ENCODE results near the gene ENPP3. TPM values are rescaled to one million over a fixed set of nuclear protein-coding genes. Genes with fewer than 3 reads are reported as not detected.

Gene ENPP3
- total RNA-seq, 1 donor from 2014 or later, result 2.0 TPM

- Histone ChIP-seq H3K4me1 (no peaks in the 10 kb centered on the region), H3K27ac (no peak overlapping the region), H3K27me3 (no peaks in the 10 kb centered on the region), H3K4me3 (no peak overlapping the region), H3K36me3 (no peaks in the 10 kb centered on the region), H3K9me3 (no peaks in the 10 kb centered on the region)
- no peak for DNase-seq (ENCODE audit: extremely low spot score in 2 of 2)
- intact Hi-C loops (cut with DNase I), result no loop called here
- TF ChIP-seq POLR2A (IDR thresholded peaks at IDR 0.05), result no peak
- TF ChIP-seq POLR2AphosphoS5 (IDR thresholded peaks at IDR 0.05; ENCODE audit: insufficient read depth in 1 of 2, low read depth in 1 of 2), result no peak
- TF ChIP-seq, protein P1, sequence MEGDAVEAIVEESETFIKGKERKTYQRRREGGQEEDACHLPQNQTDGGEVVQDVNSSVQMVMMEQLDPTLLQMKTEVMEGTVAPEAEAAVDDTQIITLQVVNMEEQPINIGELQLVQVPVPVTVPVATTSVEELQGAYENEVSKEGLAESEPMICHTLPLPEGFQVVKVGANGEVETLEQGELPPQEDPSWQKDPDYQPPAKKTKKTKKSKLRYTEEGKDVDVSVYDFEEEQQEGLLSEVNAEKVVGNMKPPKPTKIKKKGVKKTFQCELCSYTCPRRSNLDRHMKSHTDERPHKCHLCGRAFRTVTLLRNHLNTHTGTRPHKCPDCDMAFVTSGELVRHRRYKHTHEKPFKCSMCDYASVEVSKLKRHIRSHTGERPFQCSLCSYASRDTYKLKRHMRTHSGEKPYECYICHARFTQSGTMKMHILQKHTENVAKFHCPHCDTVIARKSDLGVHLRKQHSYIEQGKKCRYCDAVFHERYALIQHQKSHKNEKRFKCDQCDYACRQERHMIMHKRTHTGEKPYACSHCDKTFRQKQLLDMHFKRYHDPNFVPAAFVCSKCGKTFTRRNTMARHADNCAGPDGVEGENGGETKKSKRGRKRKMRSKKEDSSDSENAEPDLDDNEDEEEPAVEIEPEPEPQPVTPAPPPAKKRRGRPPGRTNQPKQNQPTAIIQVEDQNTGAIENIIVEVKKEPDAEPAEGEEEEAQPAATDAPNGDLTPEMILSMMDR (IDR thresholded peaks at IDR 0.05), result no peak
These were observed 128.1 kb downstream of the ENPP3 start for GRCh38 chr6:131765081-131765803.

DNA sequence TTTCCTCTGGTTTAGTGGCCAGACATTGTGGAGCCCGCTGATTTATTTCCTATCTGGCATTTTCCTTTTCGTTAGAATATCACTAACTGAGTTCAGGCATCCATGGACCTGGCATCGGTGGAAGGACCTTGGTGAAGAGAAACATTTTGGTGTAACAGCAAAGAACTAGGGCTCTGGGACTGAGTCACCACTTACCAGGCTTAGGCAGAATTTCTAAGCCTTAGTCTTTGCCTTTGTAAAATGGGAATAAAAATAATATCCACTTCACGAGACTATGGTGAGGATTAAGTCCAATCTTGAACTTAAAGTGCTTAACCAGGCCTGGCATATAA, 128.7 kb downstream of the ENPP3 start:
- H3K27ac ChIP-seq, result no peak overlapping the region
- no peak for TF ChIP-seq POLR2A (IDR thresholded peaks at IDR 0.05)
- TF ChIP-seq, protein P1 (IDR thresholded peaks at IDR 0.05), result no peak
- TF ChIP-seq POLR2AphosphoS5 (IDR thresholded peaks at IDR 0.05; ENCODE audit: insufficient read depth in 1 of 2, low read depth in 1 of 2), result no peak
- no peak for DNase-seq (ENCODE audit: extremely low spot score in 2 of 2)
- no peaks in the 10 kb centered on the region for H3K27me3 ChIP-seq
- H3K9me3 ChIP-seq, result no peaks in the 10 kb centered on the region
- H3K4me1 ChIP-seq, result no peaks in the 10 kb centered on the region
- no peak overlapping the region for H3K4me3 ChIP-seq
- no peaks in the 10 kb centered on the region for H3K36me3 ChIP-seq
- intact Hi-C loops (cut with DNase I), result no loop called here

DNA sequence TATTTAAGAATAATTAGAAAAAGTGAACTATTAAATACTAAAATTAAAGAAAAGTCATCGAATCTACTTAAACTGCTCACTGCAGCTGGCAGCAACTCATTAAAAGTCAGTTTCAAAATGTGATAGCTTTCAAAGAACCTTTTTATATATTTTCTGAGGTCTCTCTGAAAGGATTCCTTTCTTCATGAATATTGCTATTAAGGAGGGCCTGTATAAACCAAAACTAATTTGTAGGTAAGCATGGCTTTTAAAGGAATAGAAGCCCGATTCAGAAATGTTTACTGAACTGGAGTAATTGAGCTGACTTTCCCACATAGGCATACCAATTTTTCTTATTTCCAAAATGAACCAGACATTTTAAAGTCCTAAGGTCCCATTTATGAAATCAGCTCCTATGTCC, 129.5 kb downstream of the ENPP3 start:
- intact Hi-C loops (cut with DNase I), result no loop called here
- no peak for TF ChIP-seq POLR2AphosphoS5 (IDR thresholded peaks at IDR 0.05; ENCODE audit: insufficient read depth in 1 of 2, low read depth in 1 of 2)
- Histone ChIP-seq H3K9me3 (no peaks in the 10 kb centered on the region), H3K27me3 (no peaks in the 10 kb centered on the region), H3K4me1 (no peaks in the 10 kb centered on the region), H3K36me3 (no peaks in the 10 kb centered on the region), H3K27ac (no peak overlapping the region), H3K4me3 (no peak overlapping the region)
- no peak for DNase-seq (ENCODE audit: extremely low spot score in 2 of 2)

GRCh38 chr6:131768964-131769363, 131.9 kb downstream of the ENPP3 start:
- Histone ChIP-seq H3K27me3 (no peaks in the 10 kb centered on the region), H3K9me3 (no peaks in the 10 kb centered on the region), H3K27ac (no peak overlapping the region), H3K36me3 (no peaks in the 10 kb centered on the region), H3K4me1 (peaks cover 12% of the 10 kb centered on the region), H3K4me3 (no peak overlapping the region)
- intact Hi-C loops (cut with DNase I), result no loop called here
- DNase-seq (ENCODE audit: extremely low spot score in 2 of 2), result no peak
- TF ChIP-seq POLR2A (IDR thresholded peaks at IDR 0.05), result no peak
- TF ChIP-seq, protein P1 (IDR thresholded peaks at IDR 0.05), result no peak
- TF ChIP-seq POLR2AphosphoS5 (IDR thresholded peaks at IDR 0.05; ENCODE audit: insufficient read depth in 1 of 2, low read depth in 1 of 2), result no peak

GRCh38 chr6:131769385-131770141, 132.5 kb downstream of the ENPP3 start:
- Histone ChIP-seq H3K9me3 (no peaks in the 10 kb centered on the region), H3K27me3 (no peaks in the 10 kb centered on the region), H3K27ac (no peak overlapping the region), H3K36me3 (no peaks in the 10 kb centered on the region), H3K4me3 (no peak overlapping the region), H3K4me1 (peaks cover 13% of the 10 kb centered on the region)
- TF ChIP-seq, protein P1 (IDR thresholded peaks at IDR 0.05), result no peak
- no peak for TF ChIP-seq POLR2AphosphoS5 (IDR thresholded peaks at IDR 0.05; ENCODE audit: insufficient read depth in 1 of 2, low read depth in 1 of 2)
- TF ChIP-seq POLR2A (IDR thresholded peaks at IDR 0.05), result no peak
- intact Hi-C loops (cut with DNase I), result no loop called here
- no peak for DNase-seq (ENCODE audit: extremely low spot score in 2 of 2)
